ENCODE data around the gene FGF4. TPM values are rescaled to one million over a fixed set of nuclear protein-coding genes. Genes with fewer than 3 reads are reported as not detected.

FGF4 gene
- total RNA-seq, 2 donors from 2014 or later, result not detected

GRCh38 chr11:69746140-69746539 lies 29.0 kb downstream of the FGF4 start:
- no peaks in the 10 kb centered on the region for H3K4me1 ChIP-seq
- H3K36me3 ChIP-seq (replicated peaks in 1 of 2; ENCODE audit: insufficient read depth in 1 of 2, low read depth in 2 of 2), result no peaks in the 10 kb centered on the region
- intact Hi-C loops (cut with DNase I), result no loop called here
- TF ChIP-seq CTCF (IDR thresholded peaks at IDR 0.05), result no peak
- no peak for TF ChIP-seq POLR2A (IDR thresholded peaks at IDR 0.05)
- no peak overlapping the region for H3K4me3 ChIP-seq
- no peaks in the 10 kb centered on the region for H3K9me3 ChIP-seq
- DNase-seq, result no peak
- 35 to 66% methylated on average over 6 to 8 of the region's 8 CpGs for WGBS, 2 donors
- no peak for ATAC-seq
- no peak overlapping the region for H3K27ac ChIP-seq
- H3K27me3 ChIP-seq, result no peaks in the 10 kb centered on the region

GRCh38 chr11:69745201-69745600 lies 29.9 kb downstream of the FGF4 start:
- H3K4me3 ChIP-seq, result no peak overlapping the region

GRCh38 chr11:69744435-69744834 lies 30.7 kb downstream of the FGF4 start:
- H3K36me3 ChIP-seq (replicated peaks in 1 of 2; ENCODE audit: insufficient read depth in 1 of 2, low read depth in 2 of 2), result no peaks in the 10 kb centered on the region
- H3K27ac ChIP-seq, result no peak overlapping the region
- no peaks in the 10 kb centered on the region for H3K27me3 ChIP-seq
- no peaks in the 10 kb centered on the region for H3K4me1 ChIP-seq
- no peaks in the 10 kb centered on the region for H3K9me3 ChIP-seq
- no peak overlapping the region for H3K4me3 ChIP-seq
- ATAC-seq, result no peak
- intact Hi-C loops (cut with DNase I), result no loop called here
- peak in 1 of 4 donors; percentile 16 for DNase-seq
- 48 to 65% methylated on average over 7 of the region's 7 CpGs for WGBS, 2 donors
- no peak for TF ChIP-seq POLR2A (IDR thresholded peaks at IDR 0.05)
- TF ChIP-seq CTCF (IDR thresholded peaks at IDR 0.05), result no peak

More at GRCh38 chr11:69745201-69745600, 29.9 kb downstream of the FGF4 start:
- H3K9me3 ChIP-seq, result no peaks in the 10 kb centered on the region
- intact Hi-C loops (cut with DNase I), result no loop called here
- H3K27ac ChIP-seq, result no peak overlapping the region
- ATAC-seq (no peak), DNase-seq (no peak)
- TF ChIP-seq CTCF (IDR thresholded peaks at IDR 0.05), result no peak
- TF ChIP-seq POLR2A (IDR thresholded peaks at IDR 0.05), result no peak
- no peaks in the 10 kb centered on the region for H3K27me3 ChIP-seq
- no peaks in the 10 kb centered on the region for H3K36me3 ChIP-seq (replicated peaks in 1 of 2; ENCODE audit: insufficient read depth in 1 of 2, low read depth in 2 of 2)
- 71 to 72% methylated on average over 6 of the region's 10 CpGs for WGBS, 2 donors
- no peaks in the 10 kb centered on the region for H3K4me1 ChIP-seq

- H3K27me3 ChIP-seq, result no peaks in the 10 kb centered on the region
- TF ChIP-seq CTCF (IDR thresholded peaks at IDR 0.05), result no peak
- TF ChIP-seq POLR2A (IDR thresholded peaks at IDR 0.05), result no peak
- WGBS, 2 donors, result 78 to 80% methylated on average over 2 to 3 of the region's 3 CpGs
- peaks cover 0 to 22% (median 0%) of the 10 kb centered on the region in 3 donors for H3K9me3 ChIP-seq
- H3K36me3 ChIP-seq (replicated peaks in 1 of 2; ENCODE audit: insufficient read depth in 1 of 2, low read depth in 2 of 2), result no peaks in the 10 kb centered on the region
- H3K4me3 ChIP-seq, result no peak overlapping the region
- H3K27ac ChIP-seq, result no peak overlapping the region
- ATAC-seq (no peak), DNase-seq (no peak)
- no peaks in the 10 kb centered on the region for H3K4me1 ChIP-seq
- intact Hi-C loops (cut with DNase I), result no loop called here
These were observed 40.3 kb downstream of the FGF4 start for GRCh38 chr11:69734841-69735240.

GRCh38 chr11:69734367-69734766 lies 40.8 kb downstream of the FGF4 start:
- intact Hi-C loops (cut with DNase I), result no loop called here
- ATAC-seq, result no peak
- Histone ChIP-seq H3K4me1 (no peaks in the 10 kb centered on the region), H3K27me3 (no peaks in the 10 kb centered on the region), H3K36me3 (replicated peaks in 1 of 2; ENCODE audit: insufficient read depth in 1 of 2, low read depth in 2 of 2) (no peaks in the 10 kb centered on the region), H3K9me3 (peaks cover 0 to 22% (median 0%) of the 10 kb centered on the region in 3 donors), H3K27ac (no peak overlapping the region), H3K4me3 (no peak overlapping the region)
- 67 to 78% methylated on average over 2 of the region's 2 CpGs for WGBS, 2 donors
- TF ChIP-seq POLR2A (IDR thresholded peaks at IDR 0.05), result no peak
- no peak for TF ChIP-seq CTCF (IDR thresholded peaks at IDR 0.05)
- DNase-seq, result no peak

All from body of pancreas (tissue), 4 donors.